MG63 (cell line): Measurements from ENCODE around the gene SMIM20. TPM values are rescaled to one million over a fixed set of nuclear protein-coding genes. Genes with fewer than 3 reads are reported as not detected.

ENCODE experiments used
- DNase-seq: peaks from one replicate; pipeline ENCODE4 v3.0.0-alpha.2; 2020
- H3K27me3 ChIP-seq: fragments of 250-450 bp; sonication (Bioruptor Pico); 2 replicates; pipeline ENCODE4 v1.5.1; 2020; ENCODE audit warnings: mild to moderate bottlenecking, moderate library complexity
- H3K36me3 ChIP-seq: fragments of 250-450 bp; sonication (Bioruptor Pico); 2 replicates; pipeline ENCODE4 v1.5.1; 2020; ENCODE audit warnings: mild to moderate bottlenecking, moderate library complexity
- H3K4me3 ChIP-seq: fragments of 250-450 bp; sonication (Bioruptor Pico); 2 replicates; pipeline ENCODE4 v1.5.1; 2020; ENCODE audit warnings: mild to moderate bottlenecking, moderate library complexity
- H3K9me3 ChIP-seq: fragments of 250-450 bp; sonication (Bioruptor Pico); 2 replicates; pipeline ENCODE4 v1.5.1; 2020; ENCODE audit warnings: mild to moderate bottlenecking, moderate library complexity
- total RNA-seq: library from RNA; depleted of rRNA; stranded (reverse); fragments of >200 nt; shearing (Covaris generic); gene quantifications from 2 replicates; pipeline ENCODE4 v1.2.3, GENCODE V29; 2014; ENCODE audit warnings: low replicate concordance

SMIM20 gene
- total RNA-seq, 1 experiment from 2014 or later = 35.9 TPM

GRCh38 chr4:25937801-25938200 lies 23.8 kb downstream of the SMIM20 start:
- DNase-seq = no peak
- Histone ChIP-seq H3K9me3 (no peaks in the 10 kb centered on the region), H3K4me3 (no peak overlapping the region), H3K36me3 (no peaks in the 10 kb centered on the region), H3K27me3 (no peaks in the 10 kb centered on the region)

DNA sequence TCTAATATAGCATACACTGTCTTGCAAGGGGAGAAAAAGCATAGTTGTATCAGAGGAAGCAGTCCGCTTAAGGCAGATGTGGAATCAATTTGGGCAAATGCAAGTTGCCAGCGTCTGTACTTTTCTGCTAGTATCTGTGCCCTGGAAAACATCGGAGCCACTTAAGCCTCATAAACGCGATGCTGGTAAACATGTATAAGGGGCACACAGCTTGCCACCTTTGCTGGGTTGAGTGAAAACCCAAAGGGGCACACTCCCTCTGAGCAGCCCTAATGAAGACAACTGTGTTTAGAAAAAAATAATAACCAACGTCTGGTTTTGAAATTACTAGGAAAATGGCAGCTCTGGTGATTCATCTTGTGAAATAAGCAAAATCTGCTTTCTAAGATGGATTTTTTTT lies 24.3 kb downstream of the SMIM20 start:
- no peak for DNase-seq
- H3K4me3 ChIP-seq = no peak overlapping the region

DNA sequence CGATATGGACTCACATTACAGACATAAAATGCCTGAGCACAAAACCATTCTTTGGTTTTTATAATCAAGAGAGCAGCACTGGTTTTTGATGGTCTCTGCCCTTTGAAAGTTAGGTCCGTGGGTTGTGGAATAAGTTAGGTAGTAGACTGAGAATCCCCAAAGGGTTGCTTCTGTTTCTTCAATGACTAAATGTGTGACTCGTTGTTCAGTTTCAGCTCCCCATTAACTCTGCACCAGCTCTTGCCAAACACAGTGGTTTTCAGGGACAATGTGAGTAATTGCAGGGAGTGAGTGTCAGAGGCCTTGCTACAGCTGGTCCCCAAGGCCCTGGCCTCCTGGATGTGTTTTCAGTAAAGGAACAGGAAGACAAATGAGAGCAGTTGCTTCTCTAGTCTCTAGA lies 24.8 kb downstream of the SMIM20 start:
- Histone ChIP-seq H3K9me3 (no peaks in the 10 kb centered on the region), H3K27me3 (no peaks in the 10 kb centered on the region), H3K4me3 (no peak overlapping the region), H3K36me3 (no peaks in the 10 kb centered on the region)
- DNase-seq = peak; percentile 31

More for the DNA sequence above, 24.3 kb downstream of the SMIM20 start:
- Histone ChIP-seq H3K9me3 (no peaks in the 10 kb centered on the region), H3K36me3 (no peaks in the 10 kb centered on the region), H3K27me3 (no peaks in the 10 kb centered on the region)

DNA sequence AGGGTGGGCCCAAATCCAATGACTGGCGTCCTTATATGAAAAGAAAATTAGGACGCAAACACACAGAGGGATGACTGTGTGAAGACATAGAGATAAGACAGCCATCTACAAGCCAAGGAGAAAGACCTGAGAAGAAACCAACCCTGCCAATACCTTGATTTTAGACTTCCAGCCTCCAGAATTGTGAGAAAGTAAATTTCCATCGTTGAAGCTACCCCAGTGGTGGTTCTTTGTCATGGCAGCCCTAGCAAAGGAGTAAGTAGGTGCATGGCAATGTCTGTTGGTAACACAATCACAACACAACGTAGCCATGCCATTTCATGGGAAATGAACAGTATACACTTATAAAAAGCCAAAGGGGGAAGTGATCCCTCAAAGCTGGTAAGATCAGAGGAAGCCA lies 25.3 kb downstream of the SMIM20 start:
- no peaks in the 10 kb centered on the region for H3K27me3 ChIP-seq
- no peaks in the 10 kb centered on the region for H3K9me3 ChIP-seq
- no peak overlapping the region for H3K4me3 ChIP-seq
- DNase-seq = no peak
- H3K36me3 ChIP-seq = no peaks in the 10 kb centered on the region

DNA sequence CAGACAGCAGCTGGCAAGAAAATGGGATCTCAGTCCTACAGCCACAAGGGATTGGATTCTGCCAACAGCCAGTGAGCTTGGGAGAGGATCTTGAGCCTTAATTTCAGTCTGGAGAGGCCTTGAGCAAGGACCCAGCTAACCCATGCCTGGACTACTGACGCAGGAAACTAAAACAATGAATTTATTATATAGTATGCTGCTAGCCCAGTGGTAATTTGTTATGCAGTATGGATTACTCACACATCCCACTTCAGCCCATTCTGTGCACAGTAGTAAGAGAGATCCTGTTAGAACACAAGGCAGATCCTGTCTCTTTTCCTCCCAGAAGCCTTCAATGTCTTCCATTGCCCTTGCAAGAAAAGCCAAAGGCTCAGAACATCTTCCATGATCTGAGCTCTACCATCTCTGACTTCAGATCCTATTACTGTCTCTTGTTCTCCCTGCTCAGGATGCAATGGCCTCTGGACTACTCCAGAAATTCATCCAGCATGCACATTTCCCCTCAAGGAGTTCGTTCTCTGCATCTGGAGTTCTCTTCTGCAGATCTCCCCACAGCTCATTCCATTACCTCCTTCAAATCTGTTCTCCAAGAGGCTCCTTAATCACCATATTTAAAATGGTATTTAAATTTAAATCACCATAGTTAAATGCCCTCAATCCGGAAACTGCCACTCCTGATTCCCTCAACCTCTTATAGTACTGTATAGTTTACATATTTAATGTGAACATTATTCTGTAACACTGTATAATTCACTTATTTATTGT lies 27.6 kb downstream of the SMIM20 start:
- Histone ChIP-seq H3K9me3 (no peaks in the 10 kb centered on the region), H3K36me3 (no peaks in the 10 kb centered on the region), H3K4me3 (no peak overlapping the region), H3K27me3 (no peaks in the 10 kb centered on the region)
- DNase-seq = no peak

GRCh38 chr4:25943312-25943711 lies 29.3 kb downstream of the SMIM20 start:
- H3K27me3 ChIP-seq = no peaks in the 10 kb centered on the region
- H3K9me3 ChIP-seq = no peaks in the 10 kb centered on the region
- no peak overlapping the region for H3K4me3 ChIP-seq
- no peaks in the 10 kb centered on the region for H3K36me3 ChIP-seq
- DNase-seq = no peak

DNA sequence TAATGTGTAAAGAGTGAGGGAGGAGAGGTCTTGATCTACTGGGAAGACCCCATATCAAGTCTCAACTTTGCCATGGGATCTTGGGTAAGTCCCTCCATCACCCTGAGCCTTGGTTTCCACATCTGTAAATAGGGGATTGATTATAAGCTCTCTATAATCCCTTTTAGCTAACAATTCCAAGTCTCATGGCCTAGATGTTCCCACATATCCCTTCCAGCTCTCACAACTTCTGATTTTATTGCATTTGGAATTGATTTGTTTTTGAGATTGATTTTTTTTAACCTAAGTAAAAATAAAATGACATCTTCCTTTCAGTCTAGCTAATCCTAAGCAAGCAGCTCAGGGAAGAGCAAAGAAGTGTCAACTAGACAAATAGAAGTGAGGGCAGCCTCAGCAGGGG lies 29.8 kb downstream of the SMIM20 start:
- Histone ChIP-seq H3K27me3 (no peaks in the 10 kb centered on the region), H3K9me3 (no peaks in the 10 kb centered on the region), H3K36me3 (no peaks in the 10 kb centered on the region), H3K4me3 (no peak overlapping the region)
- no peak for DNase-seq

DNA sequence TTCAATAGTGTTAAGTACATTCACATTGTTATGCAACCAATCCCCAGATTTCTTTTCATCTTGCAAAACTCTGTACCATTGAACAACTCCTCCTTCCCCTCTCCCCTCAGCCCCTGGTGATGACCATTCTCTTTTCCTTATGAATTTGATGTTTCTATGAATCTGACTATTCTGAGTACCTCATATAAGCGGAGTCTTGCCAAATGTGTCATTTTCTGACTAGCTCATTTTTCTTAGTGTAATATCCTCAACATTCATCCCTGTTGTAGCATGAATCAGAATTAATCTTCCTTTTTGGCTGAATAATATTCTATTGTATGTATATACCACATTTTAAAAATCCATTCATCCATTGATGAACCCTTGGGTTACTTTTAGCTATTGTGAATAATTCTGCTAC lies 34.0 kb downstream of the SMIM20 start:
- H3K36me3 ChIP-seq = no peaks in the 10 kb centered on the region
- no peak overlapping the region for H3K4me3 ChIP-seq
- H3K27me3 ChIP-seq = no peaks in the 10 kb centered on the region
- no peak for DNase-seq
- no peaks in the 10 kb centered on the region for H3K9me3 ChIP-seq

DNA sequence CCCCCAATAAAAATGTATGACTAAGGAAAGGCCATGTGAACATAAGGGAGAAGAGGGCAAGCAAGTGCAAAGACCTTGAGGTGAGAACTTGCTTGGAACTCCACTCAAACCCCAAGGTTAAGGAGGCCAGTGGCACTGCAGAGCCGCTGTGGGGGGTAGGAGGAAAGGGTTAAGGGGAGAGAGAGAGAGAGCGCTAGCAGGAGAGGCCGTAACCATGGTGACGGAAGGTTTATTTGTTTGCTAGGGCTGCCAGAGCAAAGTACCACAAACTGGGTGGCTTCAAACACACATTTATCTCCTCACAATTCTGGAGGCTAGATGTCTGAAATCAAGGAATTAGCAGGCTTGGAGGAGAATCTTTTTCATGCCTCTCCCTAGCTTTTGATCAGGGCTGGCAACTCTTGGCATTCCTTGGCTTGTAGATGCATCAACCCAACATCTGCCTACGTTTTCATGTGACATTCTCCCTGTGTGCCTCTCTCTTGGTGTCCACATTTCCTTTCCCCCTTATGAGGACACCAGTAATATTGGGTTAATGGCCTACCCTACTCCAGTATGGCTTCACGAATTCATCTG lies 35.2 kb downstream of the SMIM20 start:
- no peaks in the 10 kb centered on the region for H3K9me3 ChIP-seq
- DNase-seq = no peak
- no peaks in the 10 kb centered on the region for H3K36me3 ChIP-seq

GRCh38 chr4:25949994-25950393 lies 36.0 kb downstream of the SMIM20 start:
- Histone ChIP-seq H3K9me3 (no peaks in the 10 kb centered on the region), H3K4me3 (no peak overlapping the region), H3K27me3 (no peaks in the 10 kb centered on the region), H3K36me3 (no peaks in the 10 kb centered on the region)
- DNase-seq = no peak

More for the DNA sequence above, 35.2 kb downstream of the SMIM20 start:
- Histone ChIP-seq H3K27me3 (no peaks in the 10 kb centered on the region), H3K4me3 (no peak overlapping the region)

DNA sequence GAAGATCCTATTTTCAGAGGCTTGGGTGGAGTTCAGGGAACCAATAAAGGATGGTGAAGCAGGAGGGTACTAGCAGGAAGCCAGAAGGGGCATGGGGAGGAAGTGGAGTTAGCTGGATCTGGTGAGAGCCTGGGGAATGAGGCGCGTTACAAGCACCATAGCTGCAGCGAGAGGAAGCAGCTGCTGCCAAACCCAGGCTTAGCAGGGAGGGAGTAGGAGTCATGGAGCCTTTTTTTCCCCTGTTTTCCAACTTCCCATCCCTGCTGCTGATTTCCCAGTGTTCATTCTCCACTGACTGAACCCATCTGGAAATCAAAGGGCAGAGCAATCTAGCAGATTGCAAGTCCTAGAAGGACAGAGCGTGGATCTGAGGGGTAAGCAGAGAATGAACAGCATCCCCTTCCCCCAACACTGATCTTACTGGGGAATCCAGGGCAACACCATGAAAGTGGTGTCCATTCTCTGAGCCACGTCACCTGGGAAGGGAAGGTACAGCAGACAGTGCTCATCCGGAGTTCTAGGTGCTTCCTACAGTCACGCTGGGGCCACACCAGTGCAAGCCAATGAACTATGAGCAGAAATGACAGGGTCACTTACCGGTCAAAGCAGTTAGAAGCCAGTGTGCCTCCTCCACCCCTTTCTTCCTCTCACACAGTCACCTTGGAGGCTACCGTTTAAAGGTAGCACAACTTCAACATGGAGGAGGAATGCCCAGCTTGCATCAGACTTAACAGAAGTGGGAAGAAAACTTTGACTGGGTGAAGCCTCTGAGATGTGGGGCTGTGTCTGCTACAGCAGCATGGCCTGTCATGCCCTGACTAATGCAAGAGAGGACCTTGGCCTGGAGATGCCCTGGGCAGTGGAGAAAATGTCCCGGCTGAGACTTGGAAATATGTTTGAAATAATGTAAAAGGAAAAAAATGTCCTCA lies 36.7 kb downstream of the SMIM20 start:
- H3K9me3 ChIP-seq = no peaks in the 10 kb centered on the region

DNA sequence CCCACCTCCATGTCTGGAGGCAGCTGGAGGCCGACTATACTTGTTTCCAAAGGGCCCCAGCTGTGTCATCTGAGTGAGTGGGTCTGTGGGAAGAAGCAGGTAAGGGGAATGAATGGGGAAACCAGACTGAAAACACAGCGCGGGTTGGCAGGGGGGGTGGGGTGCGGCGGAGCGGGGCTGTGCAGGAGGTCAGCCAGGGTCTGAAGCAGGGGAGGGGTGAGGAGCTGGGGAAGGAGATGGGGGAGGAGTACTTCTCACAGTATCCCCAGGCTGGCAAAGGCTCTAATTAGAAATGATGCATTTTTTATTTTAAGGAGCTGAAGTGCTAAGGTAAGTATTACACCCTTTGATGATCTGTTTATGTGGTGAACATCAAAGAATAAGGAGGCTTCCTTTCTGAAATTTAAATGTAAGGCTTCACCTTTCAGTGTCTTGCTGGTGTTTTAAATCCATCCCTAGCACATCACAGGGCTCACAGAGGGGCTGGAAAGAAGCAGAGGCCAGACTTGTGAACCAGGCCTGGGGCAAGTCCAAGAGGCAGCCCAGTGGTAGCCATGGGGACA lies 37.5 kb downstream of the SMIM20 start:
- H3K4me3 ChIP-seq = no peak overlapping the region
- H3K36me3 ChIP-seq = no peaks in the 10 kb centered on the region
- no peaks in the 10 kb centered on the region for H3K9me3 ChIP-seq
- no peak for DNase-seq
- no peaks in the 10 kb centered on the region for H3K27me3 ChIP-seq

More for the DNA sequence above, 36.7 kb downstream of the SMIM20 start:
- Histone ChIP-seq H3K4me3 (no peak overlapping the region), H3K36me3 (no peaks in the 10 kb centered on the region), H3K27me3 (no peaks in the 10 kb centered on the region)
- no peak for DNase-seq

GRCh38 chr4:25953740-25954139 lies 39.7 kb downstream of the SMIM20 start:
- Histone ChIP-seq H3K9me3 (no peaks in the 10 kb centered on the region), H3K36me3 (no peaks in the 10 kb centered on the region), H3K27me3 (no peaks in the 10 kb centered on the region), H3K4me3 (no peak overlapping the region)
- peak; percentile 72 for DNase-seq

DNA sequence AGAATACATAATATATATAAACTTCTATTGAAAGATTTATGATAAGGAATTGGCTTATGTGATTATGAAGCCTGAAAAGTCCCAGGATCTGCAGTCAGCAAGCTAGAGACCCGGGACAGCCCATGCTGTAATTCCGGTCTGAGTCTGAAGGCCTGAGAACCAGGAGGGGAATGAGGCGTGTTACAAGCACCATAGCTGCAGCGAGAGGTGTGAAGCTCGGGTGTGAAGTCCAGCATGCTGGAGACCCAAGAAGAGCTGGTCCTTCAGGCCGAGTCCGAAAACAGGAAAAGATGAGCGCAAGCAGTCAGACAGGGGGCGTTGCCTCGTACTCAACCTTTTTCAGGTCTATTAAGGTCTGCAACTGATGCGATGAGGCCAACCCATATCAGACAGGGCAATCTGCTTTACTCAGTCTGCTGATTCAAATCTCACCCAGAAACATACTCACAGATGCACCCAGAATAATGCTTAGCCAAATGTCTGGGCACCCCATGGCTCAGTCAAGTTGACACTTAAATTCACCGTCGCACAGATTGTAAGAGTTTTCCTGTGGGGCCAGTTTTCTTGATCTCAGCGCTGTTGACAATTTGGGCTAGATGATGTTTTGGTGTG lies 40.4 kb downstream of the SMIM20 start:
- Histone ChIP-seq H3K4me3 (no peak overlapping the region), H3K27me3 (no peaks in the 10 kb centered on the region), H3K36me3 (no peaks in the 10 kb centered on the region), H3K9me3 (no peaks in the 10 kb centered on the region)
- no peak for DNase-seq

- Histone ChIP-seq H3K9me3 (no peaks in the 10 kb centered on the region), H3K36me3 (no peaks in the 10 kb centered on the region), H3K4me3 (no peak overlapping the region), H3K27me3 (no peaks in the 10 kb centered on the region)
- no peak for DNase-seq
These were observed 41.7 kb downstream of the SMIM20 start for GRCh38 chr4:25955705-25956104.

- H3K27me3 ChIP-seq = no peaks in the 10 kb centered on the region
- DNase-seq = no peak
- H3K9me3 ChIP-seq = no peaks in the 10 kb centered on the region
- no peak overlapping the region for H3K4me3 ChIP-seq
- no peaks in the 10 kb centered on the region for H3K36me3 ChIP-seq
These were observed 42.2 kb downstream of the SMIM20 start for GRCh38 chr4:25956260-25956659.

- Histone ChIP-seq H3K27me3 (no peaks in the 10 kb centered on the region), H3K36me3 (no peaks in the 10 kb centered on the region), H3K9me3 (no peaks in the 10 kb centered on the region), H3K4me3 (no peak overlapping the region)
- DNase-seq = no peak
These were observed 44.1 kb downstream of the SMIM20 start for GRCh38 chr4:25958110-25958509.
